Endothelial cell (in vitro differentiated cells): Measurements from ENCODE around the gene GGTA1. TPM values are rescaled to one million over a fixed set of nuclear protein-coding genes. Genes with fewer than 3 reads are reported as not detected.
A peak's percentile ranks its signal among the peaks of the same experiment; 100 is the strongest.

Source experiments
- DNase-seq: peaks from one replicate; pipeline ENCODE4 v3.0.0; 2021; ENCODE audit warnings: low spot score
- H3K27ac Mint-ChIP-seq: one replicate; pipeline ENCODE4 v1.8.0; 2021; ENCODE audit warnings: mixed read lengths, inconsistent platforms; ENCODE audit not compliant: unreplicated experiment
- H3K27me3 Mint-ChIP-seq: one replicate; pipeline ENCODE4 v1.8.0; 2021; ENCODE audit warnings: mild to moderate bottlenecking, moderate library complexity, mixed read lengths, inconsistent platforms; ENCODE audit not compliant: unreplicated experiment
- H3K36me3 Mint-ChIP-seq: one replicate; pipeline ENCODE4 v1.8.0; 2021; ENCODE audit warnings: mild to moderate bottlenecking, low read depth, mixed read lengths, inconsistent platforms; ENCODE audit not compliant: unreplicated experiment
- H3K4me1 Mint-ChIP-seq: one replicate; pipeline ENCODE4 v1.8.0; 2021; ENCODE audit warnings: mild to moderate bottlenecking, mixed read lengths, inconsistent platforms; ENCODE audit not compliant: unreplicated experiment
- H3K4me3 Mint-ChIP-seq: one replicate; pipeline ENCODE4 v1.8.0; 2021; ENCODE audit warnings: mild to moderate bottlenecking, mixed read lengths, inconsistent platforms; ENCODE audit not compliant: unreplicated experiment
- H3K9me3 Mint-ChIP-seq: one replicate; pipeline ENCODE4 v1.8.0; 2021; ENCODE audit warnings: mixed read lengths, inconsistent platforms; ENCODE audit not compliant: unreplicated experiment
- CTCF ChIP-seq: fragments of 200-600 bp; sonication (generic); IDR thresholded peaks from one replicate; pipeline ENCODE4 v1.5.0; 2021; ENCODE audit warnings: antibody characterized with exemption; ENCODE audit not compliant: unreplicated experiment
- total RNA-seq: library from RNA; stranded (reverse); fragmentation: NEBNext Ultra II Directional; extraction: Animal tissue kit (Norgen Biotek cat#: 25700); gene quantifications from one replicate; pipeline ENCODE4 v1.2.1, GENCODE V29; 2021; ENCODE audit not compliant: unreplicated experiment

GGTA1 gene
- total RNA-seq, 1 donor from 2014 or later = 19.7 TPM

GRCh38 chr9:121455527-121456239 is 44.0 kb downstream of the GGTA1 start:
- H3K9me3 Mint-ChIP-seq = no peaks in the 10 kb centered on the region
- DNase-seq = no peak
- H3K27ac Mint-ChIP-seq = no peak overlapping the region
- TF ChIP-seq CTCF = no peak
- peaks cover 24% of the 10 kb centered on the region for H3K36me3 Mint-ChIP-seq
- H3K27me3 Mint-ChIP-seq = peaks cover 2% of the 10 kb centered on the region
- H3K4me1 Mint-ChIP-seq = peaks cover 20% of the 10 kb centered on the region
- H3K4me3 Mint-ChIP-seq = no peak overlapping the region

- H3K27me3 Mint-ChIP-seq = peaks cover 2% of the 10 kb centered on the region
- no peaks in the 10 kb centered on the region for H3K9me3 Mint-ChIP-seq
- TF ChIP-seq CTCF = no peak
- H3K27ac Mint-ChIP-seq = no peak overlapping the region
- DNase-seq = no peak
- peaks cover 20% of the 10 kb centered on the region for H3K4me1 Mint-ChIP-seq
- H3K4me3 Mint-ChIP-seq = no peak overlapping the region
- peaks cover 21% of the 10 kb centered on the region for H3K36me3 Mint-ChIP-seq
Measured at GRCh38 chr9:121454972-121455371, 44.7 kb downstream of the GGTA1 start.

- H3K4me3 Mint-ChIP-seq = no peak overlapping the region
- H3K9me3 Mint-ChIP-seq = no peaks in the 10 kb centered on the region
- TF ChIP-seq CTCF = no peak
- H3K27me3 Mint-ChIP-seq = peaks cover 2% of the 10 kb centered on the region
- H3K36me3 Mint-ChIP-seq = peaks cover 9% of the 10 kb centered on the region
- no peak for DNase-seq
- peak overlapping the region; percentile 69 for H3K27ac Mint-ChIP-seq
- H3K4me1 Mint-ChIP-seq = peaks cover 20% of the 10 kb centered on the region
Measured at GRCh38 chr9:121453232-121453892, 46.3 kb downstream of the GGTA1 start.

GRCh38 chr9:121452085-121452484 is 47.6 kb downstream of the GGTA1 start:
- H3K4me3 Mint-ChIP-seq = no peak overlapping the region
- no peak for TF ChIP-seq CTCF
- H3K27me3 Mint-ChIP-seq = peaks cover 2% of the 10 kb centered on the region
- H3K9me3 Mint-ChIP-seq = no peaks in the 10 kb centered on the region
- H3K27ac Mint-ChIP-seq = no peak overlapping the region
- no peak for DNase-seq
- peaks cover 9% of the 10 kb centered on the region for H3K36me3 Mint-ChIP-seq
- peaks cover 20% of the 10 kb centered on the region for H3K4me1 Mint-ChIP-seq

GRCh38 chr9:121451586-121451985 is 48.1 kb downstream of the GGTA1 start:
- Mint-ChIP-seq H3K27ac (no peak overlapping the region), H3K27me3 (peaks cover 2% of the 10 kb centered on the region), H3K9me3 (no peaks in the 10 kb centered on the region), H3K4me3 (no peak overlapping the region), H3K4me1 (peaks cover 20% of the 10 kb centered on the region), H3K36me3 (peaks cover 4% of the 10 kb centered on the region)
- no peak for TF ChIP-seq CTCF
- no peak for DNase-seq
